ENCODE data around the gene SLC6A11.

Gene SLC6A11

DNA sequence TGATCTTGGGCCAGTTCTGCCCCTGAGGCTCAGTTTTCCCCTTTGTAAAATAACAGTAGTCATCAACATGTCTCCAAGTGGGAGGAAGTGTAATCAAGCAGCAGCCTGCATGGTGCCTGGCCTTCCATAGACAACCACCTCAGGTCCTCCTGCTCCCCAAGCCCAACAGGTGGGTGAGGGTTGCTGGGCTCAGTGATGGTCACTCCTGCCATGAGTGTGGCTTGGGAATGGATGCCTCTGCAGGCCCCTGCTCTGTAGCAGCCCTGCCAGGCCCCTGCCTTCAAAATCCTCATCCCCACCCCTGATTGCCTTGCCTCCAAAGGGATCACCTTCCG lies 117.4 kb downstream of the SLC6A11 start:
- no peak overlapping the region for H2AFZ ChIP-seq (ENCODE audit: low read depth)
- no peak overlapping the region for H3K27ac ChIP-seq
- H3K27me3 ChIP-seq (ENCODE audit: insufficient read depth, low read depth), result no peaks in the 10 kb centered on the region
- no peaks in the 10 kb centered on the region for H3K79me2 ChIP-seq (ENCODE audit: insufficient read depth, low read depth)
- H3K4me1 ChIP-seq (ENCODE audit: low read depth, poor library complexity, severe bottlenecking), result no peaks in the 10 kb centered on the region
- no peak overlapping the region for H3K4me2 ChIP-seq
- no peaks in the 10 kb centered on the region for H3K36me3 ChIP-seq (ENCODE audit: insufficient read depth)
- no peaks in the 10 kb centered on the region for H4K20me1 ChIP-seq (ENCODE audit: insufficient read depth)
- no peak overlapping the region for H3K4me3 ChIP-seq (IDR thresholded peaks at IDR 0.05; ENCODE audit: insufficient read depth, low read depth, low read length)
- TF ChIP-seq, protein P1, sequence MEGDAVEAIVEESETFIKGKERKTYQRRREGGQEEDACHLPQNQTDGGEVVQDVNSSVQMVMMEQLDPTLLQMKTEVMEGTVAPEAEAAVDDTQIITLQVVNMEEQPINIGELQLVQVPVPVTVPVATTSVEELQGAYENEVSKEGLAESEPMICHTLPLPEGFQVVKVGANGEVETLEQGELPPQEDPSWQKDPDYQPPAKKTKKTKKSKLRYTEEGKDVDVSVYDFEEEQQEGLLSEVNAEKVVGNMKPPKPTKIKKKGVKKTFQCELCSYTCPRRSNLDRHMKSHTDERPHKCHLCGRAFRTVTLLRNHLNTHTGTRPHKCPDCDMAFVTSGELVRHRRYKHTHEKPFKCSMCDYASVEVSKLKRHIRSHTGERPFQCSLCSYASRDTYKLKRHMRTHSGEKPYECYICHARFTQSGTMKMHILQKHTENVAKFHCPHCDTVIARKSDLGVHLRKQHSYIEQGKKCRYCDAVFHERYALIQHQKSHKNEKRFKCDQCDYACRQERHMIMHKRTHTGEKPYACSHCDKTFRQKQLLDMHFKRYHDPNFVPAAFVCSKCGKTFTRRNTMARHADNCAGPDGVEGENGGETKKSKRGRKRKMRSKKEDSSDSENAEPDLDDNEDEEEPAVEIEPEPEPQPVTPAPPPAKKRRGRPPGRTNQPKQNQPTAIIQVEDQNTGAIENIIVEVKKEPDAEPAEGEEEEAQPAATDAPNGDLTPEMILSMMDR (conservative IDR thresholded peaks at IDR 0.05; ENCODE audit: low read depth, low read length), result no peak
- no peak overlapping the region for H3K9ac ChIP-seq

DNA sequence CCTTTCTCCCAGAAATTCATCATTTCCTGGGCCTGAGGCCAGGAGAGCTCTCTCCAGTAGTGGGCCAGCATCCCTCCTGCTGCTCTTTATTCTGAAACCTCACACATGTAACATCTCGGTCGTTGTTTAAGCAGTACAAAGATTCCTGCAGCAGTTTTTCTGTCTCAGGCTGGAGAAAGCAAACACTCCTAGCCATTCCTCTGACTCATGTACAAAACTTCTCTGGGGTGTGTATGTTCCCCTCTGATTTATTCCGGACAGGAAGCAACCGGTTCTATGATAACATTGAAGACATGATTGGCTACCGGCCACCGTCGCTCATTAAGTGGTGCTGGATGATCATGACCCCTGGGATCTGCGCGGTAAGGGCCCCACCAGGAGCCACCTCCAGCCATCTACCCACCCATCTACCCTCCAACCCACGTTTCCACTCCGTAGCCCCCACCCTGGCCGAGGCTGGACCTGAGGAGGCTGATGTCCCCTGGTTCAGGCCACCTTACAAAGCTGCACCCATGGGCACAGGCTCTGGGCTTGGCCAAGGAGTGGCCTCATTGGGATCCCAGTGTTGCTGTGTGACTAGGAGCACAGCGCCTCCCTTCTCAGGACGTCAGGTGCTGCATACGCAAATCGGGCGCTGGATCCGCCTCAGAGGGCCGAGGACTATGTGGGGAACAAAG lies 117.9 kb downstream of the SLC6A11 start:
- Histone ChIP-seq H2AFZ (ENCODE audit: low read depth) (no peak overlapping the region), H3K27me3 (ENCODE audit: insufficient read depth, low read depth) (no peaks in the 10 kb centered on the region), H3K4me2 (no peak overlapping the region), H3K9ac (no peak overlapping the region), H3K79me2 (ENCODE audit: insufficient read depth, low read depth) (no peaks in the 10 kb centered on the region), H3K4me3 (IDR thresholded peaks at IDR 0.05; ENCODE audit: insufficient read depth, low read depth, low read length) (no peak overlapping the region), H3K4me1 (ENCODE audit: low read depth, poor library complexity, severe bottlenecking) (no peaks in the 10 kb centered on the region), H3K27ac (no peak overlapping the region), H4K20me1 (ENCODE audit: insufficient read depth) (no peaks in the 10 kb centered on the region), H3K36me3 (ENCODE audit: insufficient read depth) (no peaks in the 10 kb centered on the region)
- TF ChIP-seq, protein P1 (conservative IDR thresholded peaks at IDR 0.05; ENCODE audit: low read depth, low read length), result no peak

DNA sequence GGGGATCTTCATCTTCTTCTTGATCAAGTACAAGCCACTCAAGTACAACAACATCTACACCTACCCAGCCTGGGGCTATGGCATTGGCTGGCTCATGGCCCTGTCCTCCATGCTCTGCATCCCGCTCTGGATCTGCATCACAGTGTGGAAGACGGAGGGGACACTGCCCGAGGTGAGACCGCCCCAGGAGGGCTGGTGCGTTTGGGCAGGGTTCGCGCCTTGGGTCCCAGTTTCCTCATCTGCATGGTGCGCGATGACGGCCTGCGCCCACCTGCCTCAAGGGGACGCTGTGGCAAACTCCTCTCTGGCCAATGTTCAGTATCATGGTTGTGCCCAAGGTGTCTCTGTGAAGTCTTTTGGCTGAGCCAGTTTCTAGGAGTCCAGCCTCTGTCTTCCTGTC lies 119.0 kb downstream of the SLC6A11 start:
- Histone ChIP-seq H3K79me2 (ENCODE audit: insufficient read depth, low read depth) (no peaks in the 10 kb centered on the region), H3K4me2 (no peak overlapping the region), H3K27me3 (ENCODE audit: insufficient read depth, low read depth) (no peaks in the 10 kb centered on the region), H3K9ac (no peak overlapping the region), H3K27ac (no peak overlapping the region), H2AFZ (ENCODE audit: low read depth) (no peak overlapping the region), H4K20me1 (ENCODE audit: insufficient read depth) (no peaks in the 10 kb centered on the region), H3K36me3 (ENCODE audit: insufficient read depth) (no peaks in the 10 kb centered on the region), H3K4me3 (IDR thresholded peaks at IDR 0.05; ENCODE audit: insufficient read depth, low read depth, low read length) (no peak overlapping the region), H3K4me1 (ENCODE audit: low read depth, poor library complexity, severe bottlenecking) (no peaks in the 10 kb centered on the region)
- TF ChIP-seq, protein P1 (conservative IDR thresholded peaks at IDR 0.05; ENCODE audit: low read depth, low read length), result no peak

DNA sequence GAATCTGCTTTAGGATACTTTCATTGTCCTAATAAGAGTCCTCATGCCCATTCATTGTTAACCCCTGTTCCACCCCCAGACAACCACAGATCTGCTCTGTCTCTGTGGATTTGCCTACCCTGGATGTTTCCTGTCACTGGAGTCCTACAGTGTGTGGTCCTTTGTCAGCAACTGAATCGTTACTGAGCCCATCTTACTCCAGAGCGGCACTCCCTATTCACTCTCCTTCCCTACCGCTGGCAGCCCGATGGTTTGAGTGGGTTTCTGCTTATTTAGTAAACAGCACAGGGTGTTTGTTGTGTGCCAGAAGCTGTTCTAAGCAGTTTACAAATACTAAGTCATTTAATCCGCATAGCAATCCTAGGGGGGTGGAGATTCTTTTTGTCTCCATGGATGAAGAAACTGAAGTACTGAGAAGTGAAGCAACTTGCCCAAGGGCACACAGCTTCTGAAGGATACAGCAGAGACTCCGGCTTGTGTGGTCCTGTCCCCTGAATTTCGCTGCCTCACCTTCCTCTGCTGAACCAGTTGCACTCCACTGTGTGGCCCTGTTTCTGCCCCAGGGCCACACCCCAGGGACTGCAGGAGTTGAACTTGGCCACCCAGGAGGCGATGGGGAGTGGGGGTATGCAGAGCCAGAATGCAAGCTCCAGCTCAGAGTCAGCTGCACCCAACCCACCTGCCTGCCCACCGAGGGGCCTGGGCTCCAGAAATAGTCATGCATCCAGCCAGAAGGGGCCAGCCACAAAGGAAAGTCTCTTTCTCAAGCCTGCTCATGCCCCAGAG lies 120.0 kb downstream of the SLC6A11 start:
- H3K4me3 ChIP-seq (IDR thresholded peaks at IDR 0.05; ENCODE audit: insufficient read depth, low read depth, low read length), result no peak overlapping the region
- TF ChIP-seq, protein P1 (conservative IDR thresholded peaks at IDR 0.05; ENCODE audit: low read depth, low read length), result no peak
- H3K9ac ChIP-seq, result no peak overlapping the region
- no peak overlapping the region for H3K27ac ChIP-seq
- H3K4me2 ChIP-seq, result no peak overlapping the region
- no peaks in the 10 kb centered on the region for H3K27me3 ChIP-seq (ENCODE audit: insufficient read depth, low read depth)
- no peaks in the 10 kb centered on the region for H3K4me1 ChIP-seq (ENCODE audit: low read depth, poor library complexity, severe bottlenecking)
- no peaks in the 10 kb centered on the region for H3K36me3 ChIP-seq (ENCODE audit: insufficient read depth)
- H4K20me1 ChIP-seq (ENCODE audit: insufficient read depth), result no peaks in the 10 kb centered on the region
- no peaks in the 10 kb centered on the region for H3K79me2 ChIP-seq (ENCODE audit: insufficient read depth, low read depth)
- H2AFZ ChIP-seq (ENCODE audit: low read depth), result no peak overlapping the region

All from KMS-11 (cell line).